ENCODE data around the gene HTT.
A peak's percentile ranks its signal among the peaks of the same experiment; 100 is the strongest.
"Not testable (repeated sequence)": the region's sequence is repeated elsewhere in the genome, so short reads cannot be mapped to it uniquely, and the experiment has no call there.

HTT gene

DNA sequence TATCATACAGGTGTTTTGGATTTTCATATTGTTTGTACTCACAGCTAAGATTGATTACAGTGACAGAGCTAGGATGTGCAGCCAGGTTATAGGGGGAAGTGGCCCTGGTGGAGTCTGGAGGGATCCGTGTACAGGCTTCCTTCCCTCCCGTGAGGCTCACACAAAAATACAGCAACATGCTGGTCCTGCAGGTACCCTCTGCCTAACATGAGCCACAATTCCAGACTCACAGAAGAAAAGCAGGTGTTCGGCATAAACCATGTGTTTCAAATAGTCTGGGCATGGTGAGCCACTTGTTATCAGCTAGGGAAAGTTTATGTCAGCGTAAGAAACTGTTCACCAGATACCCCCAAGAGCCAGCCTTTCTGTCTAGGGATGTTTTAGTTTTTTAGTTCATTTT is 82.9 kb downstream of the HTT start:
- no peak for FAIRE-seq

DNA sequence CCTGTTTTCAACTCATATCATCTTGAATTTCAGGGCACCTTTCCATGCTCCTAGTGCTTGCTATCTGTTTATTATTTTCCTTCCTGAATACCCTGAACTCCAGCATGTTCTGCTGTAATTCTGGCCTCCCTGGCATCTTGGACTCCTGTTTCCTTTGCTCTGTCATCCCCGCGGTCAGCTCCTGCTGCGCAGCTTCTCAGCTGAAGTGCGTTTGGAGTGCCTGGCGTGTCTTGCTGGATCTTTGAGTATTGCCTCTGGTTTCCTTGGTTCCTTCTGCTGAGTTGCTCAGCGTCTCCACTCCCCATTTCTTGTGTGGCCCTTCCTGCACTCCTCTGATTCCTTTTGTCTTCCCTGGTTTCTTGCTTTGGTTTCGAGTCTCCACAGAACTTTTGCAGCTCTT is 84.4 kb downstream of the HTT start:
- FAIRE-seq = no peak
- no peak for DNase-seq (ENCODE audit: insufficient read length, low spot score)

More for the DNA sequence above, 82.9 kb downstream of the HTT start:
- no peak for DNase-seq (ENCODE audit: insufficient read length, low spot score)

DNA sequence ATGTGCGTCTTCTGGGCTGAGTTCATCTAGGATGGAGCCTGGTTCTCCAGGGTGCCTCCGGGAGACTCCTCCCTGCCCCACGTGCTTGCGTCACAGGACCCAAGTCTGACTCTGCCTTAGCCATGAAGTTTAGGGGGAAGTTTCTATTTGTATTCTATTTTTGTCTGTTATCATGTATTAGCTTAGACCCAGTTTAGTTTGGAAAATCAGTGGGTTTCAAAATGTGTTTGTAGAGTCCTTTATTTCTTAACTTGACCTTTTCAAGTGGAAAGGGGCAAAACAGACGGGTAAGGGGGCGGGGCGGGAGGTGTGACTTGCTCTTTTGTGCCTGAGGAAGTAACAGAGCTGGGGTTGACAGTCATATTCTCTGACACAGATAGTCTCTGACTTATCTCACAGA is 86.0 kb downstream of the HTT start:
- FAIRE-seq = no peak
- DNase-seq (ENCODE audit: insufficient read length, low spot score) = no peak

DNA sequence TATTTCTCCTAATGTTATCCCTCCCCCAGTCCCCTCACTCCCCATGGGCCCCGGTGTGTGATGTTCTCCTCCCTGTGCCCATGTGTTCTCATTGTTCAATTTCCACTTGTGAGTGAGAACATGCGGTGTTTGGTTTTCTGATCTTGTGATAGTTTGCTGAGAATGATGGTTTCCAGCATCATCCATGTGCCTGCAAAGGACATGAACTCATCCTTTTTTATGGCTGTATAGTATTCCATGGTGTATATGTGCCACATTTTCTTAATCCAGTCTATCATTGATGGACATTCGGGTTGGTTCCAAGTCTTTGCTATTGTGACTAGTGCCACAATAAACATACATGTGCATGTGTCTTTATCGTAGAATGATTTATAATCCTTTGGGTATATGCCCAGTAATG is 86.6 kb downstream of the HTT start:
- DNase-seq (ENCODE audit: insufficient read length, low spot score); FAIRE-seq: not testable (repeated sequence)

DNA sequence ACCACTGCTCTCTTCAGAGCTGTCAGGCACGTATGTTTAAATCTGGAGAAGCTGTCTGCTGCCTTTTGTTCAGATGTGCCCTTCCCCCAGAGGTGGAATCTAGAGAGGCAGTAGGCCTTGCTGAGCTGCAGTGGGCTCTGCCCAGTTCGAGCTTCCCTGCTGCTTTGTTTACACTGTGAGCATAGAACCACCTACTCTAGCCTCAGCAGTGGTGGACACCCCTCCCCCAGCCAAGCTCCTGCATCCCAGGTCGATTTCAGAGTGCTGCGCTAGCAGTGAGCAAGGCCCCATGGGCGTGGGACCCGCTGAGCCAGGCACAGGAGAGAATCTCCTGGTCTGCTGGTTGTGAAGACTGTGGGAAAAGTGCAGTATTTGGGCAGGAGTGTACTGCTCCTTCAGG is 92.0 kb downstream of the HTT start:
- FAIRE-seq; DNase-seq (ENCODE audit: insufficient read length, low spot score): not testable (repeated sequence)

DNA sequence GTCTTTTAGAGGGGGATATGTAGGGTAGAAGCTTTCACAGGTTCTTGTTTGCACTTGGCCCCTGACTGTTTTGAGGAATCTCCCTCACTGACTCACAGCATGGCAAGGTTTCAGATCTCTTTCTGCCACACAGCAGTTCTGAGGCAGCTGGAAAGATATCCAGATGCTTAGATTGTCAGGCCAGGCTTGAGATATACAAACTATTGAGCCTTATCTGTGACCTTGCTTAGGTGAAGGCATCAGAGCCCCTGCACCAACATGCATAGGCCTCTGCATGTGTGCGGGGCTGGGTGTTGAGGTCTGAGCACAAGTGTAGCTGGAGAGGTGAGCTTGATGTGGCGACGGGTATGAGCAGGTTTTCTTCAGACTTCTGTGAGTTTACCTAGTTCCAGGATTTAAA is 93.5 kb downstream of the HTT start:
- no peak for DNase-seq (ENCODE audit: insufficient read length, low spot score)

DNA sequence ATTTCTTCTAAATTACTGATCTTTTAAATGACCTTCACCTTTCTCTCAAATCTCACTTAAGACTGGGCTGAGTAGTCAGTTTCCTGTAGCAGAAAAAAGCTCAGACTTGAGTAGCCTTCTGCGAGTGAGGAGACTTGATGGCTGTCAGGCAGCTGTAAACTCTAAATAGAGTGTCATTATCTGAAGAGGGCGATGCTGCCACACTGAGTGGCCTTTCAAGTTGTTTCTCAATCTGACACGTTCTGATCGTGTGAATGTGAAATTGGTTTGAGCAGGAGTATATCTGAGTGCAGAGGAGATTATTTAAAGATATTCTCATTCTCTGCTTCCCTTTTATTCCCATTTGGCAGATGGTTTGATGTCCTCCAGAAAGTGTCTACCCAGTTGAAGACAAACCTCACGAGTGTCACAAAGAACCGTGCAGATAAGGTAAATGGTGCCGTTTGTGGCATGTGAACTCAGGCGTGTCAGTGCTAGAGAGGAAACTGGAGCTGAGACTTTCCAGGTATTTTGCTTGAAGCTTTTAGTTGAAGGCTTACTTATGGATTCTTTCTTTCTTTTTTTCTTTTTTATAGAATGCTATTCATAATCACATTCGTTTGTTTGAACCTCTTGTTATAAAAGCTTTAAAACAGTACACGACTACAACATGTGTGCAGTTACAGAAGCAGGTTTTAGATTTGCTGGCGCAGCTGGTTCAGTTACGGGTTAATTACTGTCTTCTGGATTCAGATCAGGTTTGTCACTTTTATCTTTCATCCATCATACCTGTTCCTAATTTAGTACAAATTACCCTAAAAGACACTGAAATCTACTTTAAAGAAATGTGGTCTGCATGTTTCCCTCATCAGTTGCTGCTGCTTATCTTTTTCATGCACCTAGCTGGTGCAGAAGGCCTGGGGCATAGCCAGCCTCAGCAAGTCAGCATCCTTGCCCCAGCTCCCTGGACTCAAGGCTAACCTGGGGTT is 100.2 kb downstream of the HTT start:
- no peak for DNase-seq (ENCODE audit: insufficient read length, low spot score)
- FAIRE-seq = no peak

More for the DNA sequence above, 93.5 kb downstream of the HTT start:
- no peak for FAIRE-seq

DNA sequence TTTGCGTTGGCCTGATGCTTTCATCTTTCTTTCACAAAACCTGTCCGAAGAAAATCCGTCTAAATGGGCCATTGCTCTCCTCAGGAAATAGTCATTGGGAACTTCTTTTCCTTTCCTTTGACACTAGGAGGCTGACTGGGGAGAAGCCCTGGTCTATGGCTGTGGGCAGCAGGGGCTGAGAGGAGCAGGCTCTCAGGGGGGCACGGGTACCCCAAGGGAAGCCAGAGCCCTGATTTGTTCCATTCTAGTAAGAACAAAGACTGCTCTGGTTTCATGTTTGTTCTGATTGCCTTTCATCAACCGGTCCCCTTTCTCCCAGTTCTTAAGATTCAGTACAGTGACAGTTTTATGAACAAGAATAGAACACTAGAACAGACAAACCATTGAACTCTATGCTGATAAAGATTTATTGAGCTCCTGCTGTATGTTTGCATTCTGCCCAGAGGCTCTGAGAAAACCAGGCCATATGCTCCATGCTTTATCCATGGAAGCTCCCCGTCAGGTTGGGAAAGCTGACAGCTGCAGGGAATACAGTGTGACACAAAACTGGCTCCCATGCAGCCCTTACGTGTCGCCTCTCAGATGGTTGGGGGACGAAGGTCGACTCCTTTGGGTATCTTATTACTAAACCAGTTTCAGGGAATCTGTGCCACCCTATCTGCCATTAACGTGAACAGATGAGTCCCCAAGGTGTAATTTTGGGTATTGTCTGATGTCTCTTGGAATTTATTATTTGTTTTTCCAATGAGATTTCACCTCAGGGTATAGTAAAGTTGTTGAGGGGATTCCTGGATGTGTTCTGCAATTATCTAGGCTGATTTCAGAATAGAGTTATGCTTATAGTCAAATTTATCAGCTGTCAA is 102.1 kb downstream of the HTT start:
- FAIRE-seq = no peak
- no peak for DNase-seq (ENCODE audit: insufficient read length, low spot score)

DNA sequence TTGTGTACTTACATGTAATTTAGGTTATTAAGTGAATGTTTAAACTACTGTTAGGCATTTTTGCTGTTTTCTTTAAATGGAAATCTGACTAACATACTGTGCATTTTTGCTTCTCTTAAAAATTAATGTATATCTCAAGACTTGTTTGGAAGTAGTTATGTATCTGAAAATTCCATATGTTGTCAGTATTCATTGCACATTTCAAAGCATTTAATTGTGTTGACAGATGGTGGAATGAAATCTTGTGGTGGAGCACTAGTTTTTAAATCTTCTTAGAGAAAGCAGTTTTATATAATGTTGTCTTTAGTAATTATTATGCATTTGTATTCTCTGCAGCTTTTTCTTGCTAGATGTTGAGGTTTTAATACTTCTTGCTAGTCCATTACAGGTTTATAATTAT is 102.9 kb downstream of the HTT start:
- FAIRE-seq = no peak
- DNase-seq (ENCODE audit: insufficient read length, low spot score) = no peak

DNA sequence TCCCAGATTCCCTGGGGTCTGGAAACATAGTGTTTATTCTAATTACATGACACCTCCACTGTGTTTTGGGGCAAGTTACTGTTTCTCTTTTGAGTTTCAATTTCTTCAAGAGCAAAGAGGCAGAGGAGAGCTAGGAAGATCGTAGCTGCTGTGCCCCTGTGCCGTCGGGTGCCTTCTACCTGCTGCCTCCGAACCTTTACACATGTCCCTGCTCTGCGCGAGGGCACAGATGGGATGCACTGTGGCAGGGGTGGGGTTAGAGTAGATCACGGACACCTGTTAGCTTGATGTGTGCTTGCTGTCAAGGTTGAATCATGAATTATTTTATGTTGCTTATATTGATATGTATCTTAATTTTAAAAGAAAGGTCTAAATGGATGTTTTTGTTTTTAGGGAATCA is 103.4 kb downstream of the HTT start:
- FAIRE-seq = no peak

DNA sequence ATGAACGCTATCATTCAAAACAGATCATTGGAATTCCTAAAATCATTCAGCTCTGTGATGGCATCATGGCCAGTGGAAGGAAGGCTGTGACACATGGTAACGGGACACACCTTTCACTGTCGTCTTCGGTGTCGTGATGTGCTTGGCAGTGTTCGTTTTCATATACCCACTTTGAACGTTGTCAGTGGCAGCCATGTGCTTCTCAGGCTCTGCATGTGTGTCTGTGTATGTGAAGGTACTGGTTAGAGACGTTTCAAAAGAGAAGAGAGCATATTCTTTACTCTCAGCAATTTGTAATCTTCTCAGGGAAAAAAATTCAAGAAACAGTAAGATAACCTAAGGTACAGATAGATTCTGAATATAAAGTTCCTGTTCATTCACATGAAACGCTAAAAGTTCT is 103.9 kb downstream of the HTT start:
- FAIRE-seq = no peak
- DNase-seq (ENCODE audit: insufficient read length, low spot score) = no peak

More for the DNA sequence above, 103.4 kb downstream of the HTT start:
- no peak for DNase-seq (ENCODE audit: insufficient read length, low spot score)

DNA sequence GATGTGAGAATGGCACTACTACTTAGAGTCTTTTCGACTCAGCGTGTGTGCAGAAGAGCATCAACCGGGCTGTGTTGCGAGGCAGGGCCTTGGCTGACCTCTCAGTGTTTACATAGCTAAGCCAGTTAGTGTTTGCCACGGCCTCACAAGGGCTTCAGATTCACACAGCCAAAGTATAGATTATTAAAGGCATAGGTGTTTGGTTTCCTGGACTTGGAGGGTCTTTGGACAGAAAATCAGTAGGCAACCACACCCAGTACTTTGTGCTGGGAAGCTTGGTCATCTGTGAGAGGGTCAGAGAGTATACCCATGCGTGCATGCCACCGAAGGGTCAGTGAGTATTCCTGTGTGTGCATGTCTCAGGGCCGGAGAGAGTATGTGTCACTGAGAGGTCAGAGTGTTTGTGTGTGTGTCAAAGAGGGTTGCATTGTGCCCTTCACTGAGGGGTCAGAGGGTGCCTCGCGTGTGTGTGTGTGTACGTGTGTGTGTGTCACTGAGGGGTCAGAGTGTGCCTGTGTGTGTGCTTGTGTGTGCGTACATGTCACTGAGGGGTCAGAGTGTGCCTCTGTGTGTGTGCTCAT is 104.7 kb downstream of the HTT start:
- no peak for FAIRE-seq
- no peak for DNase-seq (ENCODE audit: insufficient read length, low spot score)

DNA sequence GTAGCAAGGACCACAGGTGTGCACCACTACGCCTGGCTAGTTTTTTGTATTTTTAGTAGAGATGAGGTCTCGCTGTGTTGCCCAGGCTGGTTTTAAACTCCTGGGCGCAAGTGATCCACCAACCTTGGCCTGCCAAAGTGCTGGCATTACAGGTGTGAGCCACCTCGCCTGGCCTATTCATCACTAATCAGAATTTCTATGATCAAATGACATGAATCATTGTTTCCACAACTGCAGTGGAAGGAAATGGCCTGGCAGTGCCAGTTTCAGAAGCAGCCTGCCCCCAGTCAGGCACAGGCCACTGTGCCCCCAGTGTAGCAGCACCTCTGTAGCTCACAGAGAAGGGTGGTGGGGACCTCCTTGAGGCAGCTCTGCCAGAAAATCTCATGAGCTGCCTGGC is 108.5 kb downstream of the HTT start:
- DNase-seq (ENCODE audit: insufficient read length, low spot score) (no peak), FAIRE-seq (no peak)

DNA sequence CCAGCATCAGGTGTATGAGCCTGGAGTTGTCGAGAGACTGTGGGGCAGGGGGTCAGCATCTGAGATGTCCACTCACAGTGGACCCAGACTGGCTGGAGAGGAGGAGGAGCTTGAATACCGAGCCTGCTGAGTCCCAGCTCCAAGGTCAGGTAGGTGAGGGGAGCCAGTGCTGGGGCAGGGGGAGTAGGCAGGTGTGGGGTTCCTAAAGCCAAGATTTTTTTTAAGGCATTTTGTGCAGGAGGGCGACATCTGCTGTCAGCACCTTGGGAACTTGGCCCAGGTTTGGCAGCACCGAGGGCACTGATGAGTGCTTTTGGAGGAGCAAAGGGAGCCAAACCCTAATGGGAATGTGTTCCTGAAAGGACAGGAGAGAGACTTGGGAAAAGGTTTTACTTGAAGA is 110.2 kb downstream of the HTT start:
- FAIRE-seq = no peak

DNA sequence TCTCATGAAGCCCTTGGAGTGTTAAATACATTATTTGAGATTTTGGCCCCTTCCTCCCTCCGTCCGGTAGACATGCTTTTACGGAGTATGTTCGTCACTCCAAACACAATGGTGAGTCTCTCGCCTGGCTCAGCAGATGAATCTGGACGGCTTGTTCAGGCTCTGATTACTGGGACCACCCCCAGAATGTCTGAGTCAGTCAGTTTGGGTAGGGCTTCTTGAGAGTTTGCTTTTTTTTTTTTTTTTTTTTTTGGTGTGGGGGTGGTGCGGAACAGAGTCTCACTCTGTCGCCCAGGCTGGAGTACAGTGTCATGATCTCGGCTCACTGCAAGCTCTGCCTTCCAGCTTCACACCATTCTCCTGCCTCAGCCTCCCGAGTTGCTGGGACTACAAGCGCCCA is 112.1 kb downstream of the HTT start:
- FAIRE-seq = no peak
- DNase-seq (ENCODE audit: insufficient read length, low spot score) = no peak

More for the DNA sequence above, 110.2 kb downstream of the HTT start:
- no peak for DNase-seq (ENCODE audit: insufficient read length, low spot score)

DNA sequence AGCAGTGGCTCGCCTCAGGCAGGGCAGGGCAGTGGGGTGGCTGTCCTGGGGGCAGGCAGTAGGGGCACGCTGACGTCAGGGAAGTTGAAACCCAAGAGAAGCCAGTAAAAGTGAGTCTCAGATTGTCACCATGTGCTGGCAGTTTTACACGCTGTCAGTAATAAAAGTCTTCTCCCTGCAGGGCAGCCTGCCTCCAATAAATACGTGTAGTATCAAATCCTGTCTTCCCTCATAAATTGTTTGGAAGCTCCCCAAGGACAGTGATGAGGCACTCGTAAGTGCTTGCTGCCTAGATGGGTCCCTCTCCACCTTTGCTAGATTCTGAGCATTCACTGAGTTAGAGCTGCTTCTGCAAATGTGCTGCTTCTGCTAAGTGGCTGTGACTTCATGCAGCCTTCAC is 113.6 kb downstream of the HTT start:
- FAIRE-seq (no peak), DNase-seq (ENCODE audit: insufficient read length, low spot score) (no peak)

DNA sequence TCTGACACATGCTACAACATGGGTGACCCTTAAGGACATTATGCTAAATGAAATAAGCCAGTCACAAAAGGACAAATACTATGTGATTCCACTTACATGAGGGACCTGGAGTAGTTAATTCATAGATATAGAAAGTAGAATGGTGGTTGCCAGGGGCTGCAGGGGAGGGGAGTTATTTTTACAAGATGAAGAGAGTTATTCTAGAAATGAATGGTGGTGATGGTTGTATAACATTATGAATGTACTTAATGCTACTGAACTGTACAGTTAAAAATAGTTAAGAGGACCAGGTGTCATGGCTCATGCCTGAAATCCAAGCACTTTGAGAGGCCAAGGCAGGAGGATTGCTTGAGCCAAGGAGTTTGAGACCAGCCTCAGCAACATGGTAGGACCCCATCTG is 115.0 kb downstream of the HTT start:
- FAIRE-seq (no peak), DNase-seq (ENCODE audit: insufficient read length, low spot score) (no peak)

DNA sequence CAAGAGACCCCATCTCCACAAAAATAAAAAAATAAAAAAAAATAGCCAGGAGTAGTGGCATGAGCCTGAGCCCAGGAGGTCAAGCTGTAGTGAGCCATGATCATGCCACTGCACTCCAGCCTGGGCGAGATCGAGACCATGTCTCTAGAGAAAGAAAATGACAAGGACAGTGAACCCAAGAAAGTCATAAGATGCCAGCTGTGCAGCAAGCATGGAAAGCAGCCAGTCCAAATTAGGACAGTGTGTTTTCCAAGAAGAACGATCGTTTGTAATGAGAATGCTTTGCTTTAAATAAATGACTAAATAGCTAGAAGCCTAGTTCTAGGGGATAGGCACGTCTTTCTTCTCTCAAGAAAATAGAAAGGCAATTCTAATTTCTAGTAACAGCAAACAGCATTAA is 116.1 kb downstream of the HTT start:
- DNase-seq (ENCODE audit: insufficient read length, low spot score) (no peak), FAIRE-seq (no peak)

DNA sequence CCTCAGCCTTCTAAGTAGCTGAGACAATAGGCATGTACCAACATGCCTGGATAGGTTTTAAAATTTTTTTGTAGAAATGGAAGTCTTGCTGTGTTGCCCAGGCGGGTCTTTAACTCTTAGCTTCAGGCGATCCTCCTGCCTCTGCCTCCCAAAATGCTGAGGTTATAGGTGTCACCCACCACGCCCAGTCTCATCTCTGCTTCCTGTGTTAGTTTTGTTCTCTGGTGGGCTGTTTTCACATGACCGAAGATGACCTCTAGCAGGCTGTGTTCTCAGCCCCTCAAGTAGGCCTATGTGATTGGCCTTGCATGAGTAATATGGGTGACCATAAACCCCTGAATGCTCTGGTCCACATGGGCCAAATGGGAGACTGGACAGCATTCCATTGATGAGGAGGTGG is 117.7 kb downstream of the HTT start:
- no peak for FAIRE-seq
- no peak for DNase-seq (ENCODE audit: insufficient read length, low spot score)

DNA sequence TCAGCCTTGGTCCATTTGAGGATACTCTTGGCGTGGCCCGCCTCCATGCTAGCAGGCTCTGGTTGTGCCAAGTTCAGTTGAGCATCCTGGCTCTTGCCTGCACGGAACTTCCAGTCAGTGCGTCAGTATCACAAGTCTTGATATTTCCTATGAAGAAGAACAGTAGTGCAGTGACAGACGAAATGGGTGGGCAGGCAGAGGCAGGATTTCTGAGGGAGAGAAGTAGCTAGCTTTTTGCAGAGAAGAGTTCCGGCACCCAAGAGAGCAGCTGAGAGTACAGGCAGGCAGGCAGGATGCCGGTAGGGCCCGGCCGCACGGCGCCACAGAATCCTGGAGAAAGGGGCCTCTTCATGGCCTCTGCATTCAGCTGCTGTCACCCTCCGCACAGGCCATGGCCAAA is 118.3 kb downstream of the HTT start:
- no peak for FAIRE-seq
- no peak for DNase-seq (ENCODE audit: insufficient read length, low spot score)

DNA sequence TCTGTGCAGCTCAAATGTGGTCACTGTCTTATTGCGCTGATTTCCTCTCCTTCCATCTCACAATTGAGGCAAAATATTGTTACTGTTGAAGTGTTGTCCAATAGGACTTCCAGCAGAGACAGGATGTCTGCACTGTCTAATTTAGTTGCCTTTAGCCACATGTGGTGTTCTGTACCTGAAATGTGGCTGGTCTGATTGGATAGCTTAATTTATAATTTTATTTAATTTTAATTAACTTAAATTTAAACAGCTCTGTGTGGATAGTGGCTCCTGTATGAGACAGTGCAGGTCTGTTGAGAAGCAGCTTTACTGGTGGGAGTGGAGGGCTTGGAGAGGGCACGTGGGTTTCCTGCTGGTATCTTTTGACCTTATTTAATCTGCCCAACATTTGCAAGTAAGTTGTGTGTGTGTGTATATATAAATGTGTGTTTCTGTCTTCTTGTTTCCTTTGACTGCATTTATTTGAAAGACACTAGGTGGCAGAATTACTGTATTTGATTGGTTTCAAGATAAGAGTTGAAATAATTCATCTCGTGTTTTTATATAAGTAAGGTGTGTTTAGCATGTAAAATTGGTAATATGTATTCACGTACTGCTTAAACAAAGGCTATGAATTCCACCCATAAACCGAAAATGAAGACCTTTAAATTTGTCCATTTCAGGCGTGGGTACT is 119.2 kb downstream of the HTT start:
- DNase-seq (ENCODE audit: insufficient read length, low spot score) (no peak), FAIRE-seq (peak; percentile 49)

Measured in GM19239 (cell line).